NB4 (cell line): ENCODE results near the gene HNRNPU.
A peak's percentile ranks its signal among the peaks of the same experiment; 100 is the strongest.

ENCODE experiments used
- CTCF ChIP-seq: IDR thresholded peaks from one replicate; pipeline ENCODE4 v1.5.1; 2012; ENCODE audit warnings: low read depth, low read length
- MAX ChIP-seq: IDR thresholded peaks from 2 replicates; pipeline ENCODE4 v1.6.1; 2011; ENCODE audit warnings: low read depth, low read length
- POLR2A ChIP-seq: IDR thresholded peaks from 2 replicates; pipeline ENCODE4 v1.6.1; 2011; ENCODE audit warnings: mild to moderate bottlenecking; ENCODE audit not compliant: insufficient read length; ENCODE audit errors: extremely low read depth

GRCh38 chr1:244834543-244835275, 29.6 kb downstream of the HNRNPU start:
- no peak for TF ChIP-seq CTCF
- peak; percentile 56 for TF ChIP-seq POLR2A
- TF ChIP-seq MAX: peak; percentile 88
